ENCODE results near the gene KRTAP10-4.
"Not testable (repeated sequence)": the region's sequence is repeated elsewhere in the genome, so short reads cannot be mapped to it uniquely, and the experiment has no call there.

KRTAP10-4 gene

DNA sequence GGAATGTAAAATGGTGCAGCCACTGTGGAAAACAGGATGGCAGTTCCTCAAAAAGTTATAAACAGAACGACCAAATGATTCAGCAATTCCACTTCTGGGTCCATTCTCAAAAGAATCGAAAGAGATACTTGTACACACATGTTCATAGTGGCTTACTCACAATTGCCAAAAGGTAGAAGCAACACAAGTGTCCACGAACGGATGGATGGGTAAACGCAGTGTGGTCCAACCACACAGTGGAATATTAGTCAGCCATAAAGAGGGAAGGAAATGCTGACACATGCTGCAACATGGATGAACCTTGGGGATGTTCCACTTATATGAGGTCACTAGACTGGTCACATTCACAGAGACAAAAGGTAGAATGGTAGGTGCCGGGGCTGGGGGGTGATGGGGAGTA, 38.8 kb upstream of the KRTAP10-4 start:
- DNase-seq: no peak

- no peak for DNase-seq
Observed at GRCh38 chr21:44535963-44536362, 37.6 kb upstream of the KRTAP10-4 start.

- DNase-seq: no peak
Observed at GRCh38 chr21:44537930-44538911, 35.3 kb upstream of the KRTAP10-4 start.

GRCh38 chr21:44539046-44539445, 34.5 kb upstream of the KRTAP10-4 start:
- no peak for DNase-seq

- no peak for DNase-seq
Observed at GRCh38 chr21:44539991-44540666, 33.4 kb upstream of the KRTAP10-4 start, which contains the start of gene KRTAP10-1. TSS of gene KRTAP10-1 (minus strand) at chr21:44540195. CDS start at chr21:44540150, 45 bp downstream.

DNA sequence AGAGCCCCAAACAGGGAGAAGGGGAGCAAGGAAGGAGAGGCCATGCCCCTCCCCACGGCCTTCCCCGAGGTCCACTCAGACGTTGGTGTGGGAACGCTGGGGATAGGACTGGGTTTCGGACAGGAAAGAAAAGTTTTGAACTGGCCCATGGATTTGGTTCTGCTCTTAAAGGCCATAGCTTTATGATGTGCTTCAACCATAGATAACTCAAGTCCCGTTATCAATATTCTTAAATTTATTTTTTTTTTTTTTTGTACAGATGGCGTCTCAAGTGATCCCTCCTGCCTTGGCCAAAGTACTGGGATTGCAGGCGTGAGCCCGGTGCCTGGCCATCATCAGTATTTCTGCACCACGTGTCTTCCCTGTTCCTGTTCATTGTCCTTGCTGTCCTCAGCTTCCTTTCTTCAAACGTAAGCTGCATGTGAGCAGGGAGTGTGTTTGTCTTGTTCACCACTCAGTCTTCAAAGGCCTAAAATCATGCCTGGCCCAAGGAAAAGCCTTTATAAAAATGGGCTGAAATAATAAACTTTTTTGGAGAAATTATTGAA, 32.7 kb upstream of the KRTAP10-4 start:
- DNase-seq: no peak

- no peak for DNase-seq
Observed at GRCh38 chr21:44542716-44543115, 30.8 kb upstream of the KRTAP10-4 start.

DNA sequence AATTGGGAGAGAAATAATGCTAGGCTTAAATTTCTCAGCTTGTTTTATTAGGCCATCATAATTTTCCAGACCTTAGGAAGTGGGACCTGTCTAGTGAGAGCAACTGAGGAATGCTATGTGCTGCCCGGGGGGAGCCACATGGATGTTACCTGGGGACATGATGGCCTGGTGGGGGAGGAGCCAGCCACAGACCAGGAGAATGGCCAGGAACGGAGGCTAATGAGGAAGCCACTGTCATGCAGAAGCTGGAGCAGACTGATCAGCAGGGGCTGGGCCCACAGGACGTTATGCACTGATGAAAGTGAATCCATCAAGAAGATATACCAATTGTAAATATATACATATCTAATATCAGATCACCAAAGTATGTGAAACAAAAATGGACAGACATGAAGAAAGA, 29.0 kb upstream of the KRTAP10-4 start:
- DNase-seq: no peak

- no peak for DNase-seq
Observed at GRCh38 chr21:44547656-44548331, 25.7 kb upstream of the KRTAP10-4 start.

- DNase-seq: no peak
Observed at GRCh38 chr21:44548381-44548780, 25.1 kb upstream of the KRTAP10-4 start.

GRCh38 chr21:44548922-44549321, 24.6 kb upstream of the KRTAP10-4 start:
- no peak for DNase-seq

DNA sequence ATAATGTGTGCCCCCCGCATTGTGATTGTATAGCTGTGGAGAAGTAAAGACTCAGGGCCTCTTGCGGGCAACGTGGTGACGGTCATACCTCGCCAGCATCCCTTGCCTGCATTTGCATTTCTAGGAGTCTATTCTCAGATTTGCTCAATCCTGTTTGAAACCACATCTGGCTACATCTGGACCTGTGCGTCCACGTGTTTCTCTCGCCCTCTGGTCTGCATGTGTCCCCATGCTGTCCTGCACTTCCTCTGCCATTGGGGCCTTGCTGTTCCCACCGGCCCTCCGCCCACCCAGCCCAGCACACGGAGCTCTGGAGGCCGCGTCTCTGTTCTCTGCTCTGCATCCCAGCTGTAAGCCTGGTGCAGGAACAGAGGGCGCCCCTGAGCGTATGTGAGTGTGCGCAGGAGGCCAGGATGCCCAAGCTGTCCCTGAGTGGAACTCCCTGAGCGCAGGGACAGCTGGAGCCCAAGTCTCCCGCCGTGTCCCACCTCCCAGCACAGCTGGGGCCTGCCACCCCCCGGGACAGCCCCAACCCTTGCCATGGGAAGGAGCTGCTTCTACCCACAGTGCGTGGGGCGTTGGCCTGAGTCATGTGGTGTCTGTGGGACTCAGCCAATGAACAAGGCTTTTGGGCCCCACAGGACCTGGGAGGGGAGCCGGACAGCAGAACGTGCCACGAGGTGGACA, 23.9 kb upstream of the KRTAP10-4 start:
- no peak for DNase-seq

DNA sequence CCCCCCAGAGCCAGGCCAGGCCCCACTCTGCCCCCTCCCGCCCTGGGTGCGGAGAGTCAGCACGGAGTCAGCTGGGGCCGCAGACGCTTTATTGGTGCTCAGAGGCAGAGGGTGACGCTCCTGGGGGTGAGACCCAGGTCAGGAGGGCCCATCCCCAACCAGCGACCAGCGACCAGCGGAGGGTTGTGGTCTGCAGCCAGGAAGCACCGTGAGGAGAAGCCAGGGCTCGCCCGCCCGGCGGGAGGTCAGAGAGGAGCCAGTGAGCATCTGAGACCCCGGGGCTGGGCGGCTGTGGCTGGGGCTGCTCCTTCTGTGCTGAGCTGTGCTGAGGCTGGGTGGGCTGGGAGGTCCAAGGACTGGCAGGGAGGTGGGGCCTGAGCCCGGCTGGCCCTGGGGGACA, 23.2 kb upstream of the KRTAP10-4 start:
- not testable (repeated sequence) for DNase-seq

DNA sequence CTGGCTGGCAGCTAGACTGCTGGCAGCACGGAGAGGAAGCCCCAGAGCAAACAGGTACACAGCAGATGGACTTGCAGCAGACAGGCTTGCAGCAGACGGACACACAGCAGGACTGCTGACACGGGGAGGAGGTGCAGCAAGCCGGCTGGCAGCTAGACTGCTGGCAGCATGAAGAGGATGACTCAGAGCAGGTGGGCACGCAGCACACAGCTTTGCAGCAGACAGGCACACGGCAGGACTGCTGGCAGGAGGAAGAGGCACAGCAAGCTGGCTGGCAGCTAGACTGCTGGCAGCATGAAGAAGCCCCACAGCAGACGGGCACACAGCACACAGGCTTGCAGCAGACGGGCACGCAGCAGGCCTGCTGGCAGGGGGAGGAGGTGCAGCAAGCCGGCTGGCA, 22.7 kb upstream of the KRTAP10-4 start:
- DNase-seq: no peak

GRCh38 chr21:44551340-44551961, 22.1 kb upstream of the KRTAP10-4 start, which contains the start of gene KRTAP10-2:
TSS of gene KRTAP10-2 (minus strand) at chr21:44551505. CDS start at chr21:44551458, 47 bp downstream.
- no peak for DNase-seq

DNA sequence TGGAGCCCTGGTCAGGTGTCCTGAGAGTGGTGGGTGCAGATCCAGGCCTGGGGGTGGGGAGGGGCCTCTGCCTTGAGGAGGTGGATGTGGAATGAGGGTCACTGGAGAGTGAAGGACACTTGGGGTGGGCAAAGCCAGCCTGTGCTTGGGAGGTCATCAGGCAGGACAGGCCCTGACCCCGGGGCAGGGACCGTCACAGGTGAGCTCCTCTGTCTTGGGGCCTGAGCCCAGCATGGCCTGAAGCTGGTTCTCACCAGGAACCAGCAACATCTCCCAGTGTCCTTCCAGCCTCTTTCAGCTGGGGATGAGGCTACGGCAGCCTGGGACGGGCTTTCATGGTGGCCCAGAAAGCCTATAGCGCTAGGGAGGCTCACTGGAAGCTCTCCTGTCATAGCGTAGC, 21.4 kb upstream of the KRTAP10-4 start:
- no peak for DNase-seq

GRCh38 chr21:44552681-44553080, 20.8 kb upstream of the KRTAP10-4 start:
- no peak for DNase-seq

DNA sequence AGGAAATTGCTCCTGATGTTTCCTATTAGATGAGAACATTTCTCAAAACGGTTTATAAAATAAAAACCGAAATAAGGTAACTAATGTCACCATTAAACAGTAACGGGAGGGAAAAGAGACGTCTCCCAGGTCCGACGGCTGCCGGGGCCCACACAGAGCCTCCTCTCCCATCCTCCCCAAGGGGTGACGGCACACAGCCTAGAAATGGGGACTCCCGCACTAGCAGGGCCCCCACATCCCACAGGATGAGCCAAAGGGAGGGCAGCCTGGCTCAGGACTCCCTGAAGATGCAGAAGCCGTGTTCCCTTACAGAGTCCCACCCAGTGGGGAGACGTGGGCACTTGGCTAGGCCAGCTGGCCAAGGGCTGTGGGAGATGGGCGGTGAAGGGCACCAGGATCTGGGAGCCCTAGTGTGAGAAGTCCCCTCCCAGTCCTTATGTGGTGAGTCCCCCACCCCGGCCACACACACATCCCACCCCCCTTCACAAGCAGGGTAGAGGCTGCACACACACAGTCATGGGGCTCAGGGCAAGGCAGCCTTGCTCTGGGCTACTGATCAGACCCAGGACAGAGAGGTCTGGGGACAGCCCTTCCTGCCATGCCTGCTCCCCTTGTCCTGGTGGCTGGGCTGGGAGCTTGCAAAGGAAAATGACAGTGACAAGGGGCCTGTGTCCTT, 18.2 kb upstream of the KRTAP10-4 start:
- DNase-seq: no peak

DNA sequence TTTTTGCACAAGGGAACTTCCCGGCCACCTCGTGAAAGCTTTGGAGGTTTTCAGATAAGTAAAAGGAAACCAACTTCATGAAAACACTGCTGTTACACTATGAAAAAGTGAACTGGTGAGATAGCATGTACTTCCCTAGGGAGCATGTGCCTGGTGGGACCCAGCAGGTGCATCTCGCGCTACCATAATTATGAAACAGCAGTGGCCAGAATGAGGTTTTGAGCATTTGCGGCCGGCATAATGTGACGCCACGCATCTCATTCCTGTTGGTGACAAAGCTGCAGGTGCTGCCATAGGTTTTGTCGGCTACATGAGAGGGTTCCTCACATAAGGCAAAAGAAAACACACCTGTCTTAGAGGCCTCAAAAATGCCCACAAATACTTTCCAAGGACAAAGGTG, 16.6 kb upstream of the KRTAP10-4 start:
- DNase-seq: no peak

DNA sequence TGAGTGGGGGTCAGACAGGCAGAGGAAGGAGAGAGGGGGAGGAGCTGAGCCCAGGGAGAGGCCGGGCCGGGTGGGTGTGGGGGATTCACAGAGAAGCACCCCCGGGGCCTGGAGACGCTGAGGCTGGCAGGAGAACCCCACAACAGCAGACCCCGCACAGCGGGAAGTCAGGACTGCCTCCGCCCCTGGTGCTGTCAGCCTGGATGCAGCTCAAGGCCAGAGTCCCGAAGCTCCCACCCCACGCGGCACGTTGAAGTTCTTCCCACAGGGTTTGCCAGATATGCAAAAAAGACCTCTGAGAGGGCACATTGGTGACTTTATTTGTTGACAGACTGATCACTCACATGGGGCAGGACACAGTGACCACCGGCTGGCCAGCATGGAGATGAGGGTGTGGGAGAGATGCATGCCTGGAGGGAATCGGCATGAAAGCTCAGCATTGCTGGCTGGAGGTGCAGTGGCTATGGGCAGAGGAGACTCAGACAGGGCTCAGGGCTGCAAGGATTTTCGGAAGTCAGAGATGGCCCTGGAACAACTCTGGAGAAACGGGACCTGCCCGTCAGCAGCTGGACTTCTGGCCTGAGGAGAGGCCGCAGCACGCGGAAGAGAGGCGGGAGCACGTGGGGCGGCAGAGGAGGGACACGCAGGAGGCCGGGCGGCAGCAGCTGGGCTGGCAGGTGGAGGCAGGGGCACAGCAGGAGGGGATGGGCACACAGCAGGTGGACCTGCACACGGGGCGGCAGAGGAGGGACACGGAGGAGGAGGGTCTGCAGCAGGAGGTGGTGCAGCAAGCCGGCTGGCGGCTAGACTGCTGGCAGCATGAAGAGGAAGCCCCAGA, 15.8 kb upstream of the KRTAP10-4 start:
- no peak for DNase-seq

Data from SHP77 treated with DMSO at 0.1 percent for 48 hours (cell line).